ES-I3 (cell line): ENCODE data around the gene DNMT3B.
"Not testable (repeated sequence)": the region's sequence is repeated elsewhere in the genome, so short reads cannot be mapped to it uniquely, and the experiment has no call there.

Experiments used
- H3K36me3 ChIP-seq: 2 replicates; pipeline ENCODE4 v1.6.1; 2013; ENCODE audit warnings: mild to moderate bottlenecking, low read length, control low read depth, moderate library complexity; ENCODE audit not compliant: insufficient read depth
- H3K4me1 ChIP-seq: 2 replicates; pipeline ENCODE4 v1.6.1; 2013; ENCODE audit warnings: mild to moderate bottlenecking, control low read depth, low read length; ENCODE audit not compliant: insufficient read depth
- H3K9ac ChIP-seq: 2 replicates; pipeline ENCODE4 v1.6.1; 2013; ENCODE audit warnings: low read depth, mild to moderate bottlenecking, low read length, moderate library complexity
- H3K9me3 ChIP-seq: 2 replicates; pipeline ENCODE4 v1.6.1; 2013; ENCODE audit warnings: mild to moderate bottlenecking, low read length, moderate library complexity; ENCODE audit not compliant: control insufficient read depth, insufficient read depth

Gene DNMT3B

GRCh38 chr20:32792731-32793458 lies 30.7 kb downstream of the DNMT3B start:
- Histone ChIP-seq H3K9me3 (no peaks in the 10 kb centered on the region), H3K36me3 (peaks cover 89% of the 10 kb centered on the region), H3K9ac (no peak overlapping the region), H3K4me1 (peaks cover 10% of the 10 kb centered on the region; the same call in 1 of the 2 replicates)

DNA sequence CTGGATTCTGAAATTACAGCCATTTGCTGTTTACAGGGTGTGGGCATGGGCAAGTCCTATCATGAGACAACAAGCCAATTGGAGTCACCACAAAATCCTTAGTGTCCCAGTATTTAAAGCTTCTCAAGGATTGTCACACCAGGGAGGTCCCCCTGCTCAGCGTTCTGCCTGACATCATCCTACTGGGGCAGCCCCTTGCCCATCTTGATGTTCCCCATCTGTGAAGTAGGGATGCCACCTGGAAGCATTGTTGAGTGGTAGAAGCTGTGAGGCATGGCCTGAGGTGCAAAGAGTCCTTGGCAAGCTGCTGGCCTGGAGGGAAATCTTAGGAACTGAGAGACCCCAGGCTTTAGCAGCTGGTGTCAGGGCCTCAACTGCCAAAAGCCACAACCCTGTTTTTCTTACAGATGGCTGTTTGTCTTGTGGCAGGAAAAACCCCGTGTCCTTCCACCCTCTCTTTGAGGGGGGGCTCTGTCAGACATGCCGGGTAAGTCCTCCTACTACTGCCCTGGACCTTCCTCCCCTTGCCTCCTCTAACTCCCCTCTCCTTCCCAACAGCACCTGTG lies 34.3 kb downstream of the DNMT3B start:
- H3K4me1 ChIP-seq = peaks cover 6% of the 10 kb centered on the region; the same call in 1 of the 2 replicates
- H3K36me3 ChIP-seq = peaks cover 96% of the 10 kb centered on the region
- no peak overlapping the region for H3K9ac ChIP-seq
- no peaks in the 10 kb centered on the region for H3K9me3 ChIP-seq

GRCh38 chr20:32796981-32797451 lies 34.8 kb downstream of the DNMT3B start:
- no peak overlapping the region for H3K9ac ChIP-seq
- peaks cover 96% of the 10 kb centered on the region for H3K36me3 ChIP-seq

DNA sequence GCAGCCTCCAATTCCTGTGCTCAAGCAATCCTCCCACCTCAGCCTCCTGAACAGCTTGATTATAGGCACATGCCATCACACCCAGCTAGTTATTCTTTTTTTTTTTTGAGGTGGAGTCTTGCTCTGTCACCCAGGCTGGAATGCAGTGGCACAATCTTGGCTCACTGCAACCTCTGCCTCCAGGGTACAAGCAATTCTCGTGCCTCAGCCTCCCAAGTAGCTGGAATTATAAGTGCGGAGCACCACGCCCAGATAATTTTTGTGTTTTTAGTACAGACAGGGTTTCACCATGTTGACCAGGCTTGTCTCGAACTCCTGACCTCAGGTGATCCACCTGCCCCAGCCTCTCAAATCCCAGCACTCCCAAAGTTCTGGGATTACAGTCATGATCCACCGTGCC lies 35.4 kb downstream of the DNMT3B start:
- not testable (repeated sequence) for H3K9me3 ChIP-seq, H3K4me1 ChIP-seq, H3K9ac ChIP-seq
- H3K36me3 ChIP-seq = peaks cover 96% of the 10 kb centered on the region

More at GRCh38 chr20:32796981-32797451, 34.8 kb downstream of the DNMT3B start:
- Histone ChIP-seq H3K4me1 (peaks cover 2% of the 10 kb centered on the region; the same call in 1 of the 2 replicates), H3K9me3 (no peaks in the 10 kb centered on the region)

- Histone ChIP-seq H3K36me3 (peaks cover 96% of the 10 kb centered on the region), H3K9ac (no peak overlapping the region), H3K9me3 (no peaks in the 10 kb centered on the region), H3K4me1 (peaks cover 2% of the 10 kb centered on the region; the same call in 1 of the 2 replicates)
Observed at GRCh38 chr20:32798046-32798981, 36.1 kb downstream of the DNMT3B start.

DNA sequence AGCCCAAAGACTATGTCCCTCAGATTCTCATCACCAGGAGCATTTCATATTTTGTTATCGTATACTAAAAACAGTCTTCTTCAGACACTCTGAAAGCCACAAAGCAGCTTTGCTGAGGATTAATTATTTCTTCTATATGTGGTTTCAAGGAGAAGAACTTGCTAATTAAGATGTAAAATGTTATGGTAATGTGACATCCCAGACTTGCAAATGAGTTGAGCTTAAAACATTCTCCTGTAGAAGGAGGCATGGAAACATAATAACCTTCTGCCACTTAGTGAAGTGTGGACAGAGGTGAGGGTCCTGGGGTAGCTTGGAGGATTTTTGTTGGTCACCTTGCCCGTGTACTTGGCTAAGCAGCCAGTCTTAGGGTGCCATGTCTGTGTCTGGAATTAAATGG lies 40.9 kb downstream of the DNMT3B start:
- Histone ChIP-seq H3K9me3 (no peaks in the 10 kb centered on the region), H3K36me3 (peaks cover 93% of the 10 kb centered on the region), H3K4me1 (peaks cover 25% of the 10 kb centered on the region), H3K9ac (no peak overlapping the region)

- Histone ChIP-seq H3K9ac (no peak overlapping the region), H3K36me3 (peaks cover 91% of the 10 kb centered on the region), H3K4me1 (peaks cover 25% of the 10 kb centered on the region), H3K9me3 (no peaks in the 10 kb centered on the region)
Observed at GRCh38 chr20:32804022-32804715, 42.0 kb downstream of the DNMT3B start.

DNA sequence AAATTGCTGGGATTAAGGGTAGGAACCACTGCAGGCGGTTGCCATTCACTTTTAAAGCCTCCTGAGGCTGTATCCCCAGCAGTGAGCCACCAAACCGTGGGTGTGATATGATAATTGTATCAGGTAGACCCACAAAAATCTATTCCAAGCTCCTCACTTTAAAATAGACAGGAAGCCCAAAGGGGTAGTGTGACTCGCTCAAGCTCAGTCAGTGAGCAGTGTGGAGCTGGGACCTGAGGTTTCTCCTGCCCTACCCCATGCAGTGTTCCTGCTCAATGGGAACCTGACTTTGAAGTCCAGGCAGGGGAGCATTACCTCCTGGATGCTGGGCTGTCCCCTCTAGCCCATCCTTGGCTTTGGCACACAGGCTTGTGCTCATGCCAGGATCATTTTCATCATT lies 42.6 kb downstream of the DNMT3B start:
- Histone ChIP-seq H3K9me3 (no peaks in the 10 kb centered on the region), H3K4me1 (peaks cover 25% of the 10 kb centered on the region), H3K9ac (no peak overlapping the region), H3K36me3 (peaks cover 89% of the 10 kb centered on the region)

- peaks cover 85% of the 10 kb centered on the region for H3K36me3 ChIP-seq
- no peak overlapping the region for H3K9ac ChIP-seq
- H3K9me3 ChIP-seq = no peaks in the 10 kb centered on the region
- H3K4me1 ChIP-seq = peaks cover 25% of the 10 kb centered on the region
Observed at GRCh38 chr20:32805721-32806120, 43.5 kb downstream of the DNMT3B start.

GRCh38 chr20:32806356-32806755 lies 44.2 kb downstream of the DNMT3B start:
- H3K9me3 ChIP-seq = no peaks in the 10 kb centered on the region
- H3K4me1 ChIP-seq = peaks cover 25% of the 10 kb centered on the region
- peaks cover 79% of the 10 kb centered on the region for H3K36me3 ChIP-seq
- H3K9ac ChIP-seq = no peak overlapping the region

GRCh38 chr20:32807706-32808105 lies 45.5 kb downstream of the DNMT3B start:
- no peak overlapping the region for H3K9ac ChIP-seq
- no peaks in the 10 kb centered on the region for H3K9me3 ChIP-seq
- peaks cover 25% of the 10 kb centered on the region for H3K4me1 ChIP-seq
- peaks cover 65% of the 10 kb centered on the region for H3K36me3 ChIP-seq

- H3K36me3 ChIP-seq = peaks cover 58% of the 10 kb centered on the region
- no peaks in the 10 kb centered on the region for H3K9me3 ChIP-seq
- no peak overlapping the region for H3K9ac ChIP-seq
- H3K4me1 ChIP-seq = peaks cover 21% of the 10 kb centered on the region
Observed at GRCh38 chr20:32808438-32808837, 46.3 kb downstream of the DNMT3B start.

GRCh38 chr20:32809907-32810306 lies 47.7 kb downstream of the DNMT3B start:
- no peaks in the 10 kb centered on the region for H3K9me3 ChIP-seq
- peaks cover 13% of the 10 kb centered on the region for H3K4me1 ChIP-seq
- H3K9ac ChIP-seq = no peak overlapping the region
- peaks cover 43% of the 10 kb centered on the region for H3K36me3 ChIP-seq

- Histone ChIP-seq H3K36me3 (peaks cover 35% of the 10 kb centered on the region), H3K9ac (no peak overlapping the region), H3K4me1 (peaks cover 8% of the 10 kb centered on the region), H3K9me3 (no peaks in the 10 kb centered on the region)
Observed at GRCh38 chr20:32810941-32811340, 48.8 kb downstream of the DNMT3B start.
